Upper lobe of right lung (tissue), 1 donor: ENCODE data around the gene CDC7. TPM values are rescaled to one million over a fixed set of nuclear protein-coding genes. Genes with fewer than 3 reads are reported as not detected.

ENCODE experiments used
- ATAC-seq: fragments of 200-7000 bp; cut with Tn5 transposase; one replicate; pipeline ENCODE4 v1.9.1; 2020; ENCODE audit warnings: mild to moderate bottlenecking, moderate library complexity
- DNase-seq: peaks from one replicate; pipeline ENCODE4 v3.0.0-alpha.2; 2020
- H3K27ac ChIP-seq: fragments of 200-600 bp; one replicate; pipeline ENCODE4 v1.8.0; 2022
- H3K27me3 ChIP-seq: fragments of 200-600 bp; one replicate; pipeline ENCODE4 v1.8.0; 2022; ENCODE audit warnings: mild to moderate bottlenecking
- H3K36me3 ChIP-seq: fragments of 200-600 bp; one replicate; pipeline ENCODE4 v1.8.0; 2022
- H3K4me1 ChIP-seq: fragments of 200-600 bp; one replicate; pipeline ENCODE4 v1.8.0; 2022
- H3K4me3 ChIP-seq: fragments of 200-600 bp; one replicate; pipeline ENCODE4 v1.8.0; 2022; ENCODE audit warnings: mild to moderate bottlenecking
- H3K9me3 ChIP-seq: fragments of 200-600 bp; one replicate; pipeline ENCODE4 v1.8.0; 2022
- CTCF ChIP-seq: fragments of 200-600 bp; IDR thresholded peaks from one replicate; pipeline ENCODE4 v1.8.0; 2022; ENCODE audit warnings: antibody characterized with exemption
- intact Hi-C: fragments of 100-400 bp; cut with DNase I; formaldehyde crosslinking; loops from one replicate; pipeline ENCODE4 v1.11.0; 2022
- total RNA-seq: library from RNA; stranded (reverse); fragmentation: NEBNext Ultra II Directional; extraction: Animal tissue kit (Norgen Biotek cat#: 25700); gene quantifications from one replicate; pipeline ENCODE4 v1.2.1, GENCODE V29; 2021
- donor health status: DM: no; HTN: yes; CAD: no; lungs with severe emphysema.

The CDC7 gene
- total RNA-seq, 1 donor from 2014 or later: 4.3 TPM

- no peaks in the 10 kb centered on the region for H3K36me3 ChIP-seq
- H3K27ac ChIP-seq: no peak overlapping the region
- no peaks in the 10 kb centered on the region for H3K9me3 ChIP-seq
- intact Hi-C loops: no loop called here
- no peaks in the 10 kb centered on the region for H3K27me3 ChIP-seq
- H3K4me1 ChIP-seq: peaks cover 46% of the 10 kb centered on the region
- ATAC-seq (no peak), DNase-seq (no peak)
- TF ChIP-seq CTCF: no peak
- no peak overlapping the region for H3K4me3 ChIP-seq
Measured at GRCh38 chr1:91556556-91556955, 55.9 kb downstream of the CDC7 start.

DNA sequence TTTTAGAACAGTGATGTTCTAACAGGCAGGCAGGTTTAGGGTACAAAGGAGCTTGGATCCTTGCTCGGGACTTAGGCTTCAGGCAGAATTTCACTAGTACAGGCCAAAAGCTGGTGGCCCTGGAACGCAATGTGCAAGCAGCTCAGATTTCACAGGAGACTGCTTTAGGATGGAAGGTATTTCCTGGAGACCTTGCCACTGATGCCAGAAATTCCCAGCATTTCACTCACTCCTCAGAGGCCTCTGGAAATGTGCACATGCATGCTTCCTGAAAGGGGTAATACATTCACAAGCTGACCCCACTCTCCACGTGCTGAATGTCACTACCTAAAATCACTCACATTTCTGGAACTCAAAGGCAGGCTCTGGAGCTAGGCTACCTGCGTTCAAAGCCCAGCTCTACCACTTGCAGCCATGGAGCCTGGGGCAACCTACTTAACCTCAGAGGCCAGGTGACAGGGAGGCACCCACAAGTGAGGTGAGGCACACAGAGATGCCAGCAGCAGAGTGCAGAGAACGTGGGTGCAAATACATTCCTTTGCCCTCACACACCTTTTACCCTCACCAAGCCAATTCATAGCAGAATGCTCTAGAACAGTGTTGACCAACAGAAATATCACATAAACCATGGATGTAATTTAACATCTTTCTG lies 56.5 kb downstream of the CDC7 start:
- H3K27ac ChIP-seq: no peak overlapping the region
- H3K4me3 ChIP-seq: no peak overlapping the region
- H3K9me3 ChIP-seq: no peaks in the 10 kb centered on the region
- DNase-seq: no peak
- H3K27me3 ChIP-seq: no peaks in the 10 kb centered on the region
- no peak for TF ChIP-seq CTCF
- ATAC-seq: peak; percentile 59
- intact Hi-C loops: no loop called here
- H3K4me1 ChIP-seq: peaks cover 45% of the 10 kb centered on the region
- no peaks in the 10 kb centered on the region for H3K36me3 ChIP-seq

DNA sequence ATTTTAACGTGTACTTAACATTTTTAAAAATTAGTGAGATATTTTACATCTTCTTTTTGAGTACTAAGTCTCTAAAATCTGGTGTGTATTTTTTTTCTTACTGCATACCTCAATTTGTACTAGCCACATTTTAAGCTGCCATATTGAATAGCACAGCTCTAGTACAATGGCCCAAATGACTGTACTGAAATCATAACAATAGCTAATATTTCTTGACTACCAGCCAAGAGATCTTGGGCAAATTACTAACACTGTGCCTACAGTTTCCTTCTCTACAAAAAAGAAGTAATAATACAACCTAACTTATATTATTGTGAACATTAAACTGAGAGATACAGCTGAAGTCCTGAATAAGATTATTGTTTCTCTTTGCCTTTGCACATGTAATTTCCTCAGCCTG lies 57.2 kb downstream of the CDC7 start:
- intact Hi-C loops: no loop called here

GRCh38 chr1:91559046-91559750 lies 58.5 kb downstream of the CDC7 start:
- Histone ChIP-seq H3K4me1 (peaks cover 27% of the 10 kb centered on the region), H3K4me3 (no peak overlapping the region), H3K27me3 (no peaks in the 10 kb centered on the region), H3K27ac (no peak overlapping the region), H3K9me3 (no peaks in the 10 kb centered on the region), H3K36me3 (no peaks in the 10 kb centered on the region)
- DNase-seq: no peak
- no peak for ATAC-seq
- intact Hi-C loops: no loop called here
- TF ChIP-seq CTCF: no peak

More for the DNA sequence above, 57.2 kb downstream of the CDC7 start:
- no peak for ATAC-seq
- H3K27me3 ChIP-seq: no peaks in the 10 kb centered on the region
- peaks cover 38% of the 10 kb centered on the region for H3K4me1 ChIP-seq
- no peaks in the 10 kb centered on the region for H3K9me3 ChIP-seq
- no peak overlapping the region for H3K4me3 ChIP-seq
- no peak overlapping the region for H3K27ac ChIP-seq
- DNase-seq: no peak
- H3K36me3 ChIP-seq: no peaks in the 10 kb centered on the region
- TF ChIP-seq CTCF: no peak

GRCh38 chr1:91559838-91560565 lies 59.4 kb downstream of the CDC7 start:
- H3K9me3 ChIP-seq: no peaks in the 10 kb centered on the region
- no peak for DNase-seq
- ATAC-seq: peak; percentile 68
- peak overlapping the region; percentile 45 for H3K27ac ChIP-seq
- no peak for TF ChIP-seq CTCF
- H3K4me3 ChIP-seq: no peak overlapping the region
- intact Hi-C loops: no loop called here
- H3K27me3 ChIP-seq: no peaks in the 10 kb centered on the region
- H3K4me1 ChIP-seq: peaks cover 23% of the 10 kb centered on the region
- no peaks in the 10 kb centered on the region for H3K36me3 ChIP-seq
